Right ventricle myocardium superior (tissue), 1 donor: ENCODE data around the gene CEP350. TPM values are rescaled to one million over a fixed set of nuclear protein-coding genes. Genes with fewer than 3 reads are reported as not detected.
"Not testable (repeated sequence)": the region's sequence is repeated elsewhere in the genome, so short reads cannot be mapped to it uniquely, and the experiment has no call there.

ENCODE experiments used
- ATAC-seq: fragments of 200-7000 bp; cut with Tn5 transposase; one replicate; pipeline ENCODE4 v1.9.1; 2020; ENCODE audit warnings: mild to moderate bottlenecking; ENCODE audit not compliant: poor library complexity
- DNase-seq: peaks from one replicate; pipeline ENCODE4 v3.0.0-alpha.2; 2020
- intact Hi-C: fragments of 100-400 bp; cut with DNase I; formaldehyde crosslinking; loops from one replicate; pipeline ENCODE4 v1.11.2; 2022
- total RNA-seq: library from RNA; stranded (reverse); fragmentation: NEBNext Ultra II Directional; extraction: Animal tissue kit (Norgen Biotek cat#: 25700); gene quantifications from one replicate; pipeline ENCODE4 v1.2.1, GENCODE V29; 2021
- donor health status: DM: no; HTN: yes; CAD: no; lungs with severe emphysema.

The CEP350 gene
- total RNA-seq, 1 donor from 2014 or later = 27.2 TPM

DNA sequence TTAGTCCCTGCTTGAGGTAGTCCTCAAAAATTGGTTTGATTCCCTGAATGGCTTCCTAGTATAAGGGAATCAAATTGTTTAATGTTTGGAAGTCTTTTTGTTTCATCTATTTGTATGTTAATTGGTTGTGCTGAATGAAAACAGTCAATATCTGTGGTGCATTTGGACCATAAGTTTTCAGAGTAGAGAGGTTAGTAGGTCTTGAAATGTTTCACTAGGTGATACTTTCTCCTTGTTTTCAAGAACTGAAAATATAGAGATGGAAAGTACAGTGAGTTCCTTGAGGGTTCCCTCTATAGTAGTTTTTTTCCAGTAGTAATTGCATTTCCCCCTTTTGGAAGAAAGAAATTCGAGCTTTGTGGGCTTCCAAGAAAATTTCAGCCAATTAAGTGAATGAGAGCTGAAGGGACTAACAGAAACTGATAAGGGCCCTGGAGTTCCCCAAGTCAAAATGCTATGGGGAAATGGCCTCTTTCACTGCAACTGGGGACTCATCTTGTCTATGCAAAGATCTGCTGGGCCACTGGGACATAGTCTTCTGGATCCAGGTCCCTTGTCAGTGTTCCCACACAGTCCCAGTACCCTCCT, 18.6 kb upstream of the CEP350 start:
- no peak for ATAC-seq
- intact Hi-C loops = no loop called here
- DNase-seq = no peak

DNA sequence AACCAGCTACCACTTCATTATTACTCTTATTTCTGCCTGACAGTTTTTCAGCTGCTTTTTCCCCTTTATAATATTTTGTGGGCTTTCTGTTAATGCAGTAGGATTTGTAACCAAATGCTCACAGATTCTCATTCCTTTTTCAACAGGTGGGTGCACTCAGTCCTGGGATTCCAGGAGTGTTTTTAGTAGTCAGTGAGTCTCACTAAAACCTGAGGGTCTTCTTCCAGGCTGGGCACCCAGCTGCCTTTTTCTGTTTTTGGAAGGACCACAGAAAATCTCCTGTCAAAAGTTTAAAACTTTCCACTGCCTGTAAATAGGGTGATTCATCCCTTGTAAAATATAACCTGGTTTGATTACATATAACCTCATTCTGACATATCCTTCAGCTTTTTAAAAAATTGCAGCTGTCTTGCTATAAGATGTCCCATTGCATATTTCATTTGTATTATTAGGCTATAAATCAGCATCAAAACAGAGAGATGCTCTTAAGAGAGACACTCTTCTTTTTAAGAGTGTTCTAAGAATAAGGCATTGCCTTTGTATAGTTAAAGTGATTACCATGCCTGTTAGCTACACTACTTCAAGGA, 16.8 kb upstream of the CEP350 start:
- intact Hi-C loops = no loop called here
- no peak for ATAC-seq
- no peak for DNase-seq

DNA sequence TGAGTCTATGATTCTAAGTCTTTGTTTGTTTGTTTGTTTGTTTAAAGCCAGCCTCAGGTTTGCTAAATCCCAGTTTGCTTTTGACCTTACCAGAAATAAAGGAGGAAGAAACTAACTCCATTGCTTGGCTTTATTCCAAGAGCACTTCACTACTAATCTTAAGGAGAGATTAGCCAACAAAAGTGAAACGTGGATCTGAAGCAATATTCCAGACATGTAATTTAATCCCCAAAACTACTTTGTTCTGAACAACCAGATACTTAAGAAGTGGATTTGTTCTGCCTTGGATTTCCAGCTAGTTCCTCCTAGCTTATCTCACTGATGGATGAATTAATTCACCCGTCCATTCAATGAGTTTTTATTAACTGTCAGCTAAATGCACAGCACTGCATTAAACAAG, 15.9 kb upstream of the CEP350 start:
- DNase-seq (no peak), ATAC-seq (no peak)
- intact Hi-C loops = no loop called here

DNA sequence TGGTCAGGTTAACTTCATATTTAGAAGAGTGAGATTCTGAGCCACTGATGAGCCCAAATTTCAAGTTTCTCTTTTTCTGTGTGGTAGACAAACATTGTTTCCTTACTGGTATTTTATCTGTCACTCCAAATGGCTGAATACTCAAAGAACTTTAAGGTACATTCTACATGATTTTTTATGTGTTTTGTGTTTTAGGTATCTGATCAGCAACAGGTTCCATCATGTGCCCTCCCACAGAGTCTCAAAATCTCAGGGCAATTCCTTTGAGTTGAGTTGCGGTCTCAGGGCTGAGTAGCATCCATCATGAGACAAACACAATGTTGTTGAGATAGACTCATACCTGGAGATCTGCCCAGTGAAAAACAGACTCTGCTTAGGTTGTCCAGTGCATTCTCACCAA, 14.7 kb upstream of the CEP350 start:
- intact Hi-C loops = no loop called here
- DNase-seq (no peak), ATAC-seq (no peak)

DNA sequence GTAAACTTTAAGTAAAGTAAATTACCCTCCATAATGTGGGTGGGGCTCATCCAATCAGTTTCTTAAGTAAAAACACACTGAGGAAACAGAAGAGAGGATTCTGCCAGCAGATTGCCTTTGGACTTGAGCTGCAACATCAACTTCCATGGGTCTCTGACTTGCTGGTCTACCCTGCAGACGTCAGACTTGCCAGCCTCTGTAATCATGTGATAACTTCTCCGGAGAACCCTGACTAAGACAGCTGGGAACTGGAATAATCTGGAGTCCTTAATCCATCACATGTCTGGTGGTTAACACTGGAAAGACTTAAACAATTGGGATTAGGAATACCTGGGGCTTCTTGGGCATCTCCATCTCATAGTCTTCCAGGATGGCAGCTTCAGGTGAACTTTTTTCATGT, 13.2 kb upstream of the CEP350 start:
- ATAC-seq = no peak
- intact Hi-C loops = no loop called here
- DNase-seq = no peak

DNA sequence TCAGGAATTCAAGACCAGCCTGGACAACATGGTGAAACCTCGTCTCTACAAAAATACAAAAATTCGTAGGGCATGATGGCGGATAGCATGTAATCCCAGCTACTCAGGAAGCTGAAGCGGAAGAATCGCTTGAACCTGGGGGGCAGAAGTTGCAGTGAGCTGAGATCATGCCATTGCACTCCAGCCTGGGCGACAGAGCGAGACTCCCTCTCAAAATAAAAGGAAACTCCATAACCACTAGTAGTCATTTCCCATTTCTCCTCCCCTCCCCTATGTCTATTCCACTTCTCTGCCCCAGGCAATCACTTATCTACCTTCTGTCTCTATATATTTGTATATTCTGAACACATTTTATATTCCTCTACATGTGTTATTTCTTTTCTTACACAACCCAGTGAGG, 4.0 kb upstream of the CEP350 start:
- DNase-seq (no peak), ATAC-seq (no peak)
- intact Hi-C loops = no loop called here

DNA sequence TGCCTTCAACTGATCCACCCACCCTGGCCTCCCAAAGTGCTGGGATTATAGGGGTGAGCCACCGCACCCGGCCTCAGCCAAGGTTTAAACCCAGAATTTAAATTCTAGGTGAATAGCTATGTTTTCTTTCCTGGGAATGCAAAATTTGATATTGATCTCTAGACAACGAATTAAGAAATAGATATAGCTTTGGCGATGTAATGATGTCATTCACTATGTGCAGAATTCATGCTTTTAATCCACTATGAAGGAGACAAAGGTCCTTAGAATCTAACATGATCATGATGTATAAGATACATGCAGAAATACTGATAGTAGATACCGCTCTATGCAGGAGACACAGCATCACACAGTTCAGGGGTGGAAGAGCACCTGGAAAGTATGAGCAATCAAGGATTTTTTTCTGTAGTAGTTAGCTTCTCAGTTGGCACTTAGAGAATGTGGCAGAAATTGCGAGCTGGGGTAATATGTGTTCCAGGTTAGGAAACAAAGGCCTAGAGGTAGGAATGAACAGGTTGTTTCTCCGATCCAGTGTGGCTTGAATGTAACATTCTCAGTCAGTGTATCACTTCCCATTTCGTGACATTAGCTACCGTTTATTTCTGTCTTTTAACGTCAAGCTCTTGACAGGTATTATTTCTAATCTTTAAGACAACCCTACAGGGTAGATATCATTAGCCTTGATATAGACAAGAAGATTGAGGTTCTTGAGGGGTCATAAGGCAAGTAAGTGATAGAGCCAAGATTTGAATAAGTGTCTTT, 3.0 kb upstream of the CEP350 start:
- intact Hi-C loops = no loop called here
- DNase-seq (no peak), ATAC-seq (no peak)

DNA sequence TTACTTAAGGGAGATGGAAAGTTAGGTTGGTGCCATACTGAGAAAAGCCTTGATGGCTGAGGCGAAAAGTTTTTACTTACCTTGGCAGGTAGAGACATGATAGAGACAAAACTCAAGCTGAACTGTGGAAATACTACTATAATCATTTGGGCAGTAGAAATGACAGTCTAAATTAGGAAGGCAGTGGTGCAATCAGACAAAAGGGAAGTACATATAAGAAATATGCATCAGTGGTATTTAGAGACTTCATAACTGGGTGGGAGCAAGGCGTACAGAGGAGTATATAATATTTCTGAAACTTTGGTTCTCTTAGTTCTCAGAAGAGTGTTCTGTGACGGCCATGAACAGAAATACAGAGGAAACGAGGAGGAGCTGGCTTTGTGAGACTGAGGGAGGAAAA, 2.4 kb upstream of the CEP350 start:
- DNase-seq (no peak), ATAC-seq (no peak)
- intact Hi-C loops = no loop called here

DNA sequence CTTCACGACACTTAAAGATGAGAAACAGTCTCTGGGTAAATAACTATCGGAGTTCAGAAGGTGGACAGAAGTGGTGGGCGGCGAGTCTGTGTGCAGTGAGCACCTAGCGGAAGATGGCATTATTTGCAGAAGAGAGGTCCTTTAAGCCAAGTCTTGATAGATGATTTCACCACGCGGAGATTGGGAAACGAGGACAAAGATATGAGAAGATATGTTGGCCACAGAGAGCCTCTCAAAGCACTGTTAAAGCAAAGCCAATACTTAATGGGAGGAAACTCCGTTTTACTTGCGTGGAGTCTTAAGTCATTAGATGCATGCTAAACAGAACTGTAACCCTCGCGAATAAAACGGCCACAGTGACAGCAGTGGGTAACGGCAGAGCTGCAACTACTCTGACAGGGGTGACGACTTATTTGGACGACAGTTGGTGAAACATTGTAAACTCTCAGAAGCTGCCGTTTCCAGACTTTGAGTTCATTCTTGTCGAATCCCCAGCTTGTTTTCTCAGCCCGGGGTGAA, 577 bp upstream of the CEP350 start:
- ATAC-seq (peak; percentile 13), DNase-seq (no peak)
- intact Hi-C loops = no loop called here

DNA sequence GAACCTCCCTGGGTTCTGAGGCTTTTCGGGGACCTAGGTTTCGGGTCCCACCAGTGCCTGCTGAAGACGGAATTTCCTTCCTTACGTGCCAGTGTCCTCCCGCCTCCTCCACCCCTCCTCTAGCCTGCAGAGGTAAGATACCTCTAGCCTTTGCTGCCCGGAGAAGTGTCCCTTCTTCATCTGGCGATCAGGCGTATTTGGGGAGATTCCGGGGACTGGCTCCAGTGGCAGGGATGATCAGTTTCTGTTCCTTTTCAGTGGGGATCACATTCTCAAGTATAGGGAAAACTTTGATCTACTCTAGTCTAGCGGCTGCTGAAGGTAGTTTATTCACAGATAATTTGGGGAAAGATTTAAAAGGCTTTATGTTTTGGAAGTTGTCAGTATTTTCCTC, 674 bp downstream of the CEP350 start:
- DNase-seq (no peak), ATAC-seq (no peak)
- intact Hi-C loops = no loop called here

DNA sequence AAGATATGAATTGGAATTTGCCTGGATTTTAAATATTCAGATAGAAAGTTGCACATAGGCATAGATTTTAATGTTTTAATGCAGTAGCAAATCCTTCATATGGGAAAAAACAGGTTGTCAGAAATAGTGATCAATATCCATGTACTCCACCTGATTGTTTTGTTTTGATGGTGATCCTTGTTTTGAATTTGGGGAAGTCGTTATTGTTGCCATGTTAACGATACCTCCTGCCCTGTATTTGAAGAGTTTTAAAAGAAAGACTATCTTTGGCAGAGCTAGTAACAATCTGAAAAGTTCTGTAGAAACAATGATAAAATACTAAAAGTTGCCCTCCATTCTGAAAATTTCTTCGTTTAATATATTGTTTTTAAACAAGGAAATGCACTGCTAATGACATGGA, 1.1 kb downstream of the CEP350 start:
- DNase-seq (no peak), ATAC-seq (no peak)
- intact Hi-C loops = no loop called here

DNA sequence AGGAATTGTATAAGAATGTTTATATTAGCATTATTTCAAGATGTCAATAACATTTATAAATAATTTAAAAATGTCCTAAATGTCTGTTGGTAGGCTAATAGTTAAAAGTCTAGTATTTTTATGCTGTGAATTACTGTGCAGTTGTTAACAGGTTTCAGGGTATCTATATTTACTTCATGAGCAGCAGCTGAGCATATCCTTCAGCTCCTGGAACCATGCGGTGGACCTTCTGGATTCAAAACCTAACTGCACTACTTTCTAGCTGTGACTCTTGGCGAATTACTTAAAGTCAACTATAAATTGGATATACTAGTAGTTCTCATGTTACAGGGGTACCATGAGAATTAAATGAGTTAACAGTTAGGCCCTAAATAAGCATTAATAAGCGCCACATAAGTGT, 3.7 kb downstream of the CEP350 start:
- intact Hi-C loops = no loop called here
- no peak for DNase-seq
- ATAC-seq = no peak

DNA sequence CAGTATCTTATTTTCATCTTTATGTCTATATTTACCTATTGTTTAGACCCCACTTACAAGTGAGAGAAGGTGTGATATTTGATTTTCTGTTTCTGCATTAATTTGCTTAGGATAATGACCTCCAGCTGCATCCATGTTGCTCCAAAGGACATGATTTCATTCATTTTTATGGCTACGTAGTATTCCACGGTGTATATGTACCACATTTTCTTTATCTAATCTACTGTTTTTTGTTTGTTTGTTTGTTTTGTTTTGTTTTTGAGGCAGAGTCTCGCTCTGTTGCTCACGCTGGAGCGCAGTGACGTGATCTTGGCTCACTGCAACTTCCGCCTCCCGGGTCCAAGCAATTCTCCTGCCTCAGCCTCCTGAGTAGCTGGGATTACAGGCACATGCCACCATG, 7.6 kb downstream of the CEP350 start:
- intact Hi-C loops, DNase-seq, ATAC-seq: not testable (repeated sequence)

DNA sequence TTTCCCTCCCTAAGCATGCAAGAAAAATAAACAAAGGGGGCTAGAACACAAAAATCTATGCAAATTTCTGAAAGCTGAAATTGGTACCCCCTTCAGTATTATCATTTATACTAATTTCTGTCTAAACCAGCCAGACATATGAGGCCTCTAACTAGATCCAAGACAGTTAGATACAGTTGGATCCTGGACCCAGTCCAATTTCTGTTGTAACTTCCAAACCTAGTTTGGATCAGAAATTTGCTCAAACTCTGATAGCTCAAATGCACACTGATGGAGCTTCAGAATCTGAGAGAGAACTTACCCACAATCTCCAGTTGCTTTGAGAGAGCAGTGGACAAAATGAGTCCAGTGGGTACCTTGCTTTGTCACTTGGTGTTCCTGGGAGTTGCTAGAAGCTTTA, 11.9 kb downstream of the CEP350 start:
- DNase-seq (no peak), ATAC-seq (no peak)

DNA sequence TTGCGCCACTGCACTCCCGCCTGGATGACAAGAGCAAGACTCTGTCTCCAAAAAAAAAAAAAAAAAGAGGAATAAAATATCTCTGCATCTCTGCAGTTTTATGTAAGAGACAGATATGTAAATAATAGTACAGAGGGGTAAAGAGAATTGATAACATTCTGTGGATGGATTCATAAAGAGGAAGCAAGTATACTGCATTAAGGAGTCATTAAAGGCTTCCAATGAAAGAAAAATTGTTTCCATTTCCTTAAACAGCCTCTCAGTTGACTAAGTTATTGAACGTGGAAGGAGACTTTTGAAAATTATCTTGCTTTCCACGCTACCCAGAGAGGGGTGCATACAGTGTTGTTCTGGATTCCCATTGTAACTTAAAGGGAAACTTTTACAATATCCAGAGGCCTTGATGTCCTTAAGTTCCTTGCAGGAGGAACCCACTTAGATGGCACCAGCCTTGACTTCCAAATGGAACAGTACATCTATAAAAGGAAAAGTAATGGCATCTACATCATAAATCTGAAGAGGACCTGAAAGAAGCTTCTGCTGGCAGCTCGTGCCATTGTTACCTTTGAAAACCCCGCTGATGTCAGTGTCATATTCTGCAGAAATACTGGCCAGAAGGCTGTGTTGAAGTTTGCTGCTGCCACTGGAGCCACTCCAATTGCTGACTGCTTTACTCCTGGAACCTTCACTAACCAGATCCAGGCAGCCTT, 13.8 kb downstream of the CEP350 start:
- intact Hi-C loops = no loop called here
- DNase-seq (no peak), ATAC-seq (no peak)

More for the DNA sequence above, 11.9 kb downstream of the CEP350 start:
- intact Hi-C loops = no loop called here

DNA sequence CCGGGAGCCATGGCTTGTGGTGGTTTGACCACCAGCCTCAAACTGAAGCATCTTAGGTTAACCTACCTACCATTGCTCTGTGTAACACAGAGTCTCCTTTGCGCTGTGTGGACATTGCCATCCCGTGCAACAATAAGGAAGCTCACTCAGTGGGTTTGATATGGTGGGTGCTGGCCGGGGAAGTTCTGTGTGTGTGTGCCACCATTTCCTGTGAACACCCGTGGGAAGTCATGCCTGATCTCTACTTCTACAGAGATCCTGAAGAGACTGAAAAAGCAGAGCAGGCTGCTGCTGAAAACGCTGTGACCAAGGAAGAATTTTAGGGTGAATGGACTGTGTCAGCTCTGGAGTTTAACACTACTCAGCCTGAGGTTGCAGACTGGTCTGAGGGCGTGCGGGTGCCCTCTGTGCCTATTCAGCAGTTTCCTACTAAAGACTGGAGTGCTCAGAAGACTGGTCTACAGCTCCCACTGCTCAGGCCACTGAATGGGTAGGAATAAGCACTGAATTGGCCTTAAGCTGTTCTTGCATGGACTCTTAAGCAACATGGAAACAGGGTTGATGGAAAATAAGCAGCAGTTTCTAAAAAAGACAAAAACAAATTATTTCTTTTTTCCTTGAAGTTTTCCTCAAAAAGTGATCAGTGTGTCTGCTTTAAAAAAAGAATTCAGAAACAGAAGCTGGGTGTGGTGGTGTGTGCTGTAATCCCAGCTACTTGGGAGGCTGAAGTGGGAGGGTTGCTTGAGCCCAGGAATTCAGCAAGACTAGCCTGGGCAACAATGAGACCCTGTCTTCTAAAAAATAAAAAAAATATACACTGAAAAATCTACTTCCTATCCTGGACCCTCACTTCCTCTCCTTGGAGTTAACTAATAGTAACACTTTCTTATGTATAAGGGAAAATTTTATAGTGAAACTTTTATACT, 14.6 kb downstream of the CEP350 start:
- ATAC-seq = peak; percentile 68
- intact Hi-C loops = no loop called here
- DNase-seq = no peak

DNA sequence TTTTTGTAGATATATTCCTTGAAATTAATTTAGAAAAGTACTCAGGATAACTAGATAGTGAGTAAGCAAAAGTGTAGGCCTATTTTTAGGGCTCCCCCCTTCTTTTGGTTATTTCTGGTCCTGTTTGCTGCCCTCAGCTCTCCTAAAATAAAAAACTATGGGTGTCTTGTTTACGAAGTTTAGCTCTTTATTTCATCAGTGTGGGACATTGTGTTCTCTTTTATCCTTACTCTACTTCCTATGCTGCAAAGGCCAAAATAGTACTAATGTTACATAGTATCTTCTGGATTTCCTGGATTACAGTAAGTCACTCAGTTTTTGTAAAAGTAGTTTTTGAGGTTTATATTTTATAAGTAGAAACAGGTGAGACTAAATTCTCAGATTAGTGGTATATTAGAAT, 15.4 kb downstream of the CEP350 start:
- intact Hi-C loops = no loop called here
- ATAC-seq (peak; percentile 83), DNase-seq (no peak)
